Activated naive CD8-positive, alpha-beta T cell treated with anti-CD3 and anti-CD28 coated beads for 36 hours (primary cell): Measurements from ENCODE around the gene SMYD4. TPM values are rescaled to one million over a fixed set of nuclear protein-coding genes. Genes with fewer than 3 reads are reported as not detected.
"Not testable (repeated sequence)": the region's sequence is repeated elsewhere in the genome, so short reads cannot be mapped to it uniquely, and the experiment has no call there.

Experiments
- DNase-seq: peaks from one replicate; pipeline ENCODE4 v3.0.0; 2021
- H3K27ac Mint-ChIP-seq: one replicate; pipeline ENCODE4 v1.8.0; 2022; ENCODE audit warnings: mild to moderate bottlenecking, moderate library complexity, mixed read lengths
- H3K27me3 Mint-ChIP-seq: one replicate; pipeline ENCODE4 v1.8.0; 2022; ENCODE audit warnings: mild to moderate bottlenecking, mixed read lengths
- H3K36me3 Mint-ChIP-seq: one replicate; pipeline ENCODE4 v1.8.0; 2021; ENCODE audit warnings: mild to moderate bottlenecking, mixed read lengths
- H3K4me1 Mint-ChIP-seq: one replicate; pipeline ENCODE4 v1.8.0; 2021; ENCODE audit warnings: mixed read lengths
- H3K4me3 Mint-ChIP-seq: one replicate; pipeline ENCODE4 v1.8.0; 2022; ENCODE audit warnings: mild to moderate bottlenecking, moderate library complexity, mixed read lengths
- H3K9me3 Mint-ChIP-seq: one replicate; pipeline ENCODE4 v1.8.0; 2022; ENCODE audit warnings: mixed read lengths
- total RNA-seq, 2 experiments: library from RNA; stranded (reverse); gene quantifications; one replicate each; pipeline ENCODE4 v1.2.3, GENCODE V29; 2021

The SMYD4 gene
- total RNA-seq: 10 to 100 TPM; 20.0 to 21.0 TPM

- Mint-ChIP-seq H3K4me1 (peaks cover 53% of the 10 kb centered on the region), H3K9me3 (no peaks in the 10 kb centered on the region), H3K4me3 (peak within 1 kb of the TSS; percentile 94), H3K36me3 (peaks cover 39% of the 10 kb centered on the region), H3K27ac (peak within 1 kb of the TSS; percentile 88), H3K27me3 (no peaks in the 10 kb centered on the region)
- DNase-seq: peak; percentile 95
These were observed at the start of gene SMYD4, which contains the start of gene RPA1 for GRCh38 chr17:1829592-1830257. Gene SMYD4 (minus strand): TSS chr17:1829902. CDS start chr17:1827994, 1,908 bp downstream. Gene RPA1 (plus strand): TSS chr17:1830005. CDS start chr17:1830094, 89 bp downstream.

GRCh38 chr17:1878419-1879121, 48.9 kb upstream of the SMYD4 start:
- no peak for DNase-seq
- no peak overlapping the region for H3K4me3 Mint-ChIP-seq
- H3K27ac Mint-ChIP-seq: no peak overlapping the region
- H3K27me3 Mint-ChIP-seq: no peaks in the 10 kb centered on the region
- H3K36me3 Mint-ChIP-seq: peaks cover 37% of the 10 kb centered on the region
- H3K4me1 Mint-ChIP-seq: peaks cover 2% of the 10 kb centered on the region
- H3K9me3 Mint-ChIP-seq: no peaks in the 10 kb centered on the region

- no peak for DNase-seq
- Mint-ChIP-seq H3K4me3 (no peak overlapping the region), H3K4me1 (peaks cover 30% of the 10 kb centered on the region), H3K27me3 (no peaks in the 10 kb centered on the region), H3K36me3 (peaks cover 58% of the 10 kb centered on the region), H3K9me3 (no peaks in the 10 kb centered on the region), H3K27ac (no peak overlapping the region)
These were observed 45.9 kb upstream of the SMYD4 start for GRCh38 chr17:1875597-1875996.

GRCh38 chr17:1873418-1873817, 43.7 kb upstream of the SMYD4 start:
- no peaks in the 10 kb centered on the region for H3K27me3 Mint-ChIP-seq
- peak overlapping the region; percentile 96 for H3K27ac Mint-ChIP-seq
- no peaks in the 10 kb centered on the region for H3K9me3 Mint-ChIP-seq
- peak overlapping the region; percentile 58 for H3K4me3 Mint-ChIP-seq
- DNase-seq: no peak
- peaks cover 43% of the 10 kb centered on the region for H3K4me1 Mint-ChIP-seq
- H3K36me3 Mint-ChIP-seq: peaks cover 59% of the 10 kb centered on the region

GRCh38 chr17:1872976-1873375, 43.3 kb upstream of the SMYD4 start:
- Mint-ChIP-seq H3K4me3 (peak overlapping the region; percentile 58), H3K27ac (peak overlapping the region; percentile 96), H3K4me1 (peaks cover 43% of the 10 kb centered on the region), H3K36me3 (peaks cover 60% of the 10 kb centered on the region), H3K9me3 (no peaks in the 10 kb centered on the region), H3K27me3 (no peaks in the 10 kb centered on the region)
- DNase-seq: no peak

GRCh38 chr17:1872254-1872653, 42.6 kb upstream of the SMYD4 start:
- no peak for DNase-seq
- Mint-ChIP-seq H3K4me3 (peak overlapping the region; percentile 62), H3K4me1 (peaks cover 43% of the 10 kb centered on the region), H3K9me3 (no peaks in the 10 kb centered on the region), H3K27ac (peak overlapping the region; percentile 96), H3K27me3 (no peaks in the 10 kb centered on the region), H3K36me3 (peaks cover 59% of the 10 kb centered on the region)

GRCh38 chr17:1871756-1872155, 42.1 kb upstream of the SMYD4 start:
- Mint-ChIP-seq H3K4me1 (peaks cover 43% of the 10 kb centered on the region), H3K36me3 (peaks cover 56% of the 10 kb centered on the region), H3K9me3 (no peaks in the 10 kb centered on the region), H3K4me3 (peak overlapping the region; percentile 62), H3K27ac (peak overlapping the region; percentile 96), H3K27me3 (no peaks in the 10 kb centered on the region)
- no peak for DNase-seq

- no peaks in the 10 kb centered on the region for H3K9me3 Mint-ChIP-seq
- peaks cover 51% of the 10 kb centered on the region for H3K36me3 Mint-ChIP-seq
- peak overlapping the region; percentile 62 for H3K4me3 Mint-ChIP-seq
- no peaks in the 10 kb centered on the region for H3K27me3 Mint-ChIP-seq
- no peak for DNase-seq
- peak overlapping the region; percentile 96 for H3K27ac Mint-ChIP-seq
- peaks cover 43% of the 10 kb centered on the region for H3K4me1 Mint-ChIP-seq
These were observed 40.9 kb upstream of the SMYD4 start for GRCh38 chr17:1870592-1870991.

- no peak for DNase-seq
- Mint-ChIP-seq H3K27me3 (no peaks in the 10 kb centered on the region), H3K4me3 (no peak overlapping the region), H3K4me1 (peaks cover 40% of the 10 kb centered on the region), H3K9me3 (no peaks in the 10 kb centered on the region), H3K36me3 (peaks cover 31% of the 10 kb centered on the region), H3K27ac (no peak overlapping the region)
These were observed 38.4 kb upstream of the SMYD4 start for GRCh38 chr17:1868090-1868489.

- Mint-ChIP-seq H3K4me1 (peaks cover 33% of the 10 kb centered on the region), H3K4me3 (no peak overlapping the region), H3K36me3 (peaks cover 24% of the 10 kb centered on the region), H3K27ac (no peak overlapping the region), H3K27me3 (no peaks in the 10 kb centered on the region), H3K9me3 (no peaks in the 10 kb centered on the region)
- DNase-seq: no peak
These were observed 37.6 kb upstream of the SMYD4 start for GRCh38 chr17:1867307-1867706.

- Mint-ChIP-seq H3K4me3 (no peak overlapping the region), H3K27ac (no peak overlapping the region), H3K9me3 (no peaks in the 10 kb centered on the region), H3K4me1 (peaks cover 15% of the 10 kb centered on the region), H3K27me3 (no peaks in the 10 kb centered on the region), H3K36me3 (peaks cover 18% of the 10 kb centered on the region)
- DNase-seq: peak; percentile 43
These were observed 35.7 kb upstream of the SMYD4 start for GRCh38 chr17:1865252-1866037.

GRCh38 chr17:1861391-1862010, 31.8 kb upstream of the SMYD4 start:
- no peak for DNase-seq
- Mint-ChIP-seq H3K27ac (peak overlapping the region; percentile 25), H3K9me3 (no peaks in the 10 kb centered on the region), H3K4me3 (no peak overlapping the region), H3K36me3 (peaks cover 14% of the 10 kb centered on the region), H3K27me3 (no peaks in the 10 kb centered on the region), H3K4me1 (peaks cover 4% of the 10 kb centered on the region)

GRCh38 chr17:1860978-1861377, 31.3 kb upstream of the SMYD4 start:
- peak overlapping the region; percentile 25 for H3K27ac Mint-ChIP-seq
- H3K4me1 Mint-ChIP-seq: peaks cover 4% of the 10 kb centered on the region
- no peak for DNase-seq
- H3K36me3 Mint-ChIP-seq: peaks cover 14% of the 10 kb centered on the region
- H3K4me3 Mint-ChIP-seq: no peak overlapping the region
- H3K9me3 Mint-ChIP-seq: no peaks in the 10 kb centered on the region
- no peaks in the 10 kb centered on the region for H3K27me3 Mint-ChIP-seq

- H3K4me1 Mint-ChIP-seq, H3K27ac Mint-ChIP-seq, H3K4me3 Mint-ChIP-seq, H3K27me3 Mint-ChIP-seq, H3K9me3 Mint-ChIP-seq, DNase-seq: not testable (repeated sequence)
- H3K36me3 Mint-ChIP-seq: peaks cover 25% of the 10 kb centered on the region
These were observed 26.8 kb upstream of the SMYD4 start for GRCh38 chr17:1856462-1856861.

- Mint-ChIP-seq H3K36me3 (peaks cover 15% of the 10 kb centered on the region), H3K27me3 (no peaks in the 10 kb centered on the region), H3K27ac (no peak overlapping the region), H3K4me1 (peaks cover 5% of the 10 kb centered on the region), H3K9me3 (no peaks in the 10 kb centered on the region), H3K4me3 (no peak overlapping the region)
- no peak for DNase-seq
These were observed 24.0 kb upstream of the SMYD4 start for GRCh38 chr17:1853698-1854097.
